Prostate gland (tissue), 2 donors: Measurements from ENCODE around the gene CAMKV. TPM values are rescaled to one million over a fixed set of nuclear protein-coding genes. Genes with fewer than 3 reads are reported as not detected.
"Not testable (repeated sequence)": the region's sequence is repeated elsewhere in the genome, so short reads cannot be mapped to it uniquely, and the experiment has no call there.

Experiments used
- DNase-seq: peaks from one replicate; pipeline ENCODE4 v3.0.0-alpha.2; 2019; ENCODE audit warnings: low spot score
- H3K27ac ChIP-seq, 2 donors: fragments of 200-600 bp; sonication (generic); 2 replicates each; pipeline ENCODE4 v1.5.1; 2017 to 2019
- H3K27me3 ChIP-seq: fragments of 200-600 bp; sonication (generic); replicated peaks from 2 replicates; pipeline ENCODE4 v1.5.1; 2019; ENCODE audit not compliant: insufficient read depth
- H3K36me3 ChIP-seq, 2 donors: fragments of 200-600 bp; sonication (generic); 1 replicate in 1 of 2; 2 replicates in 1 of 2; pipeline versions ENCODE4 v1.5.1 to v1.8.1; 2017 to 2019
- H3K4me1 ChIP-seq: fragments of 200-600 bp; sonication (generic); replicated peaks from 2 replicates; pipeline ENCODE4 v1.5.1; 2019
- H3K4me3 ChIP-seq, 2 donors: fragments of 200-600 bp; sonication (generic); 2 replicates each; pipeline ENCODE4 v1.5.1; 2017 to 2019
- H3K9me3 ChIP-seq: fragments of 200-600 bp; sonication (generic); 2 replicates; pipeline ENCODE4 v1.5.1; 2017
- CTCF ChIP-seq, 4 experiments: fragments of 200-600 bp in 2 of 4; fragments of 450-650 bp in 2 of 4; sonication (generic) in 2 of 4; IDR thresholded peaks; 1 replicate in 3 of 4; 2 replicates in 1 of 4; pipeline ENCODE4 v1.5.1; 2016 to 2019; ENCODE audit warnings: antibody characterized with exemption in 4 of 4, mild to moderate bottlenecking in 2 of 4, moderate library complexity in 2 of 4
- POLR2A ChIP-seq: fragments of 450-650 bp; IDR thresholded peaks from one replicate; pipeline ENCODE4 v1.6.1; 2016; ENCODE audit warnings: antibody characterized with exemption, mild to moderate bottlenecking
- POLR2AphosphoS5 ChIP-seq: sonication (generic); formaldehyde crosslinking; IDR thresholded peaks from one replicate; pipeline ENCODE4 v1.6.1; 2017; ENCODE audit warnings: antibody characterized with exemption
- WGBS: methylation state at CpG from one replicate; pipeline ENCODE4 v1.1.5; 2018; 5-methylcytosine and 5-hydroxymethylcytosine counted together
- intact Hi-C: fragments of 100-400 bp; cut with DNase I; formaldehyde crosslinking; loops from one replicate; pipeline ENCODE4 v1.14.2; 2022
- total RNA-seq, 2 donors: library from RNA; depleted of rRNA; stranded (reverse); fragments of >200 nt; gene quantifications; one replicate each; pipeline ENCODE4 v1.1.0, GENCODE V29; 2016

Gene CAMKV
- under 1 TPM in 1 of 2 donors, not detected in 1; 0.97 TPM for total RNA-seq

- 2% methylated on average over 24 of the region's 59 CpGs for WGBS
- no peaks in the 10 kb centered on the region for H3K4me1 ChIP-seq
- no peaks in the 10 kb centered on the region for H3K9me3 ChIP-seq
- peaks cover 4% of the 10 kb centered on the region for H3K27me3 ChIP-seq
- no peaks in the 10 kb centered on the region for H3K36me3 ChIP-seq
- no peak for DNase-seq
- no peak within 1 kb of the TSS for H3K27ac ChIP-seq
- intact Hi-C loops, result no loop called here
- no peak for TF ChIP-seq POLR2A
- no peak for TF ChIP-seq POLR2AphosphoS5
- no peak for TF ChIP-seq CTCF (IDR thresholded peaks at IDR 0.05)
- peak within 1 kb of the TSS; percentile 12 to 35 for H3K4me3 ChIP-seq
These were observed at the start of gene CAMKV for GRCh38 chr3:49869525-49870126. TSS of gene CAMKV (minus strand) at chr3:49869906. CDS start at chr3:49862388, 7,518 bp downstream.

GRCh38 chr3:49917806-49918590 is 48.3 kb upstream of the CAMKV start:
- H3K27ac ChIP-seq, H3K36me3 ChIP-seq, intact Hi-C loops, H3K4me3 ChIP-seq, DNase-seq, H3K4me1 ChIP-seq, H3K9me3 ChIP-seq, H3K27me3 ChIP-seq: not testable (repeated sequence)
- 95% methylated on average over 19 of the region's 19 CpGs for WGBS

- no peak for TF ChIP-seq POLR2AphosphoS5
- TF ChIP-seq POLR2A, result no peak
- TF ChIP-seq CTCF (IDR thresholded peaks at IDR 0.05), result no peak
- Histone ChIP-seq H3K4me3 (no peak overlapping the region), H3K9me3 (no peaks in the 10 kb centered on the region), H3K27me3 (no peaks in the 10 kb centered on the region), H3K36me3 (no peaks in the 10 kb centered on the region), H3K27ac (no peak overlapping the region), H3K4me1 (no peaks in the 10 kb centered on the region)
- no peak for DNase-seq
- intact Hi-C loops, result no loop called here
- 88% methylated on average over 5 of the region's 5 CpGs for WGBS
These were observed 47.0 kb upstream of the CAMKV start for GRCh38 chr3:49916686-49917085.

- no peak overlapping the region for H3K4me3 ChIP-seq
- no peak overlapping the region for H3K27ac ChIP-seq
- H3K36me3 ChIP-seq, result peaks cover 0 to 4% of the 10 kb centered on the region in 2 donors
- DNase-seq, result no peak
- no peak for TF ChIP-seq CTCF (IDR thresholded peaks at IDR 0.05)
- TF ChIP-seq POLR2A, result no peak
- no peak for TF ChIP-seq POLR2AphosphoS5
- no peaks in the 10 kb centered on the region for H3K4me1 ChIP-seq
- intact Hi-C loops, result no loop called here
- 54% methylated on average over 2 of the region's 2 CpGs for WGBS
- no peaks in the 10 kb centered on the region for H3K9me3 ChIP-seq
- no peaks in the 10 kb centered on the region for H3K27me3 ChIP-seq
These were observed 45.2 kb upstream of the CAMKV start for GRCh38 chr3:49914906-49915305.

GRCh38 chr3:49912881-49913281 is 43.2 kb upstream of the CAMKV start:
- no peak for TF ChIP-seq POLR2A
- no peak for TF ChIP-seq POLR2AphosphoS5
- no peak for TF ChIP-seq CTCF (IDR thresholded peaks at IDR 0.05)
- H3K4me3 ChIP-seq, result no peak overlapping the region
- H3K4me1 ChIP-seq, result no peaks in the 10 kb centered on the region
- intact Hi-C loops, result no loop called here
- no peaks in the 10 kb centered on the region for H3K9me3 ChIP-seq
- peaks cover 0 to 4% of the 10 kb centered on the region in 2 donors for H3K36me3 ChIP-seq
- H3K27me3 ChIP-seq, result no peaks in the 10 kb centered on the region
- WGBS, result 94% methylated on average over 4 of the region's 4 CpGs
- H3K27ac ChIP-seq, result no peak overlapping the region
- no peak for DNase-seq
